ENCODE data around the gene DZIP1L.
"Not testable (repeated sequence)": the region's sequence is repeated elsewhere in the genome, so short reads cannot be mapped to it uniquely, and the experiment has no call there.

Gene DZIP1L

DNA sequence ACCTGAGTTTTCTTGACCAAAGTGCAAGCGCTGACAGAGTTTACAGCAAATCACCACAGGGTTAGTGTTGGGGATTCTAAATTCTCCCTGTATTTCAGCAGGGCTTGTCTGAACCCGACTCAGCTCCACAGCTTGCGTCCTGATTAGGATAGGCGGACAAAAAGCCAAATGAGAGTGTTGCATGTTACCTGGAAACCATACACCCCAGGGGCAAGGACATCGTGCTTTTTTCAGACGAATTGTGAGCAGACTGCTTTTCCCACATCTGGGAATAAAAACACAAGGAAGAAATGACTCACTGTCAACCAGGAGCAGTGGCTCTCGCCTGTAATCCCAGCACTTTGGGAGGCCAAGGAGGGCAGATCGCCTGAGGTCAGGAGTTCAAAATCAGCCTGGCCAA is 3.0 kb downstream of the DZIP1L start:
- no peak for DNase-seq

DNA sequence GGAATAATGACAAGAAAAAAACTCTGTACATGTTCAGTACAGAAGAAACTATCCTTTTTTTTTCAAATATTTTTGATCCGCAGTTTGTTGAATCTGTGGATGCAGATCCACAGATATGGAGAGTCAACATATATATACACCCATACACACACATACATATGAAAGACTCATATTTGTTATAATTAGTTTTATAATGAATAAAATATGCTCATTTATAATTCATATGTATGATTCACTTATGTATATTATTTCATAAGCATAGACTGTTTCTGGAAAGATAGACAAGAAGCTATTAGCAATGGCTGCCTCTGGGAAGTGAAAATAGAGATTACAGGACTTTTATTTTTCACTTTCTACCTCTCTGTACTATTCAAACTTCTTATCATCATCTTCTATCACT is 9.8 kb downstream of the DZIP1L start:
- no peak for DNase-seq

DNA sequence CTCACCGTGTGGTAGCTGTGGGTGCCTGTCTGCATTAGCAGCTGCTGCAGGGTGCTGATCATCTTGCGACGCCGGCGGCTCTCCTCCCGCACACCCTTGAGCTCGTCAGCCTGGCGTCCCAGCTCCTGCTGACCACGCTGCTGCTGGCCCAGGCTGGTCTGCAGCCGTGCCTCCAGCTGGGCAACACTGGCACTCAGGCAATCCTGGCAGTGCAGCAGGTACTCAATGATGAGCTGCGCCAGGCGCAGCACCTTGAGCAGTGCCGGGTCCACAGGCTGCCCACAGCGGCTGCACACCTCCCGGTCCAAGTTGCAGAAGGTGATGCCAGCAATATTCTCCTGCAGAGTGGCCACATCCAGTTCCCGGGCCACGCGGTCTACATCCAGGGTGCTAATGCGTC is 11.9 kb downstream of the DZIP1L start:
- no peak for DNase-seq

DNA sequence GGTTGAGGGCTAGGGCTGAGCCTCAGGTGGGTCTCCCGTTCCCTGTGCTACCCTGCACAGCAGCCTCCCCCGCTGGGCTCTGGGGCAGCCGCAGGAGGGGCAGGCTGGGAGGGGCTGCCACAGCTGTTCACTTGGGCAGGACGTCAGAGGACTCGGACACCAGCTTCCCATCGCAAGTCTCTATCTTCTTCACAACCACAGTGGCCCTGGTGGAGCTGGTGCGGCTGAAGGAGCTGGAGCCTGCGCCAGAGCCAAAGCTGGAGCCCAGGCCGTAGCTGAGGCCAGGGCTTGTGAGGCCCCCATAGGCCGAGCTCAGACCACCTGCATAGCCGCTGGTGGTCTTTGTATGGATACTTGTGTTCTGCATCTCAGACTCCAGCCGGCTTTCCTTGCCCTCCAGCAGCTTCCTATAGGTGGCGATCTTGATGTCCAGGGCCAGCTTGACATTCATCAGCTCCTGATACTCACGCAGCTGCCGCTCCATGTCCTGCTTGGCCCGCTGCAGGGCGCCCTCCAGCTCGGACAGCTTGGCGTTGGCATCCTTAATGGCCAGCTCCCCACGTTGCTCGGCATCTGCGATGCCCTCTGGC is 14.0 kb downstream of the DZIP1L start:
- DNase-seq, result peak; percentile 20

DNA sequence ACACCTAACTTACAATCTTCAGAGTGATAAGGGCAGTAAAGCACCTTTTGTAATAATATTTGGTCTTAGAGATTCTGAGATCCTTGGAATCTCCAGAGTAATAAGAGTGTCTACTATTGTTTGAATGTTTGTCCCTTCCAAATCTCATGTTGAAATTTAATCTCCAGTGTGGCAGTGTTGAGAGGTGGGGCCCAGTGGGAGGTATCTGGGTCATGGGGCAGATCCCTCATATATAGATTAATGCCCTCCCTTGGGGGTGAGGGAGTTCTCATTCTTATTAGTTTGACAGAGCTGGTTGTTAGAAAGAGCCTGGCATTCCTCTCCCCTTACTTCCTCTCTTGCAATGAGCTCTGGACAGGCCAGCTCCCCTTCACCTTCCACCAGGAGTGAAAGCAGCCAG is 16.0 kb downstream of the DZIP1L start:
- no peak for DNase-seq

DNA sequence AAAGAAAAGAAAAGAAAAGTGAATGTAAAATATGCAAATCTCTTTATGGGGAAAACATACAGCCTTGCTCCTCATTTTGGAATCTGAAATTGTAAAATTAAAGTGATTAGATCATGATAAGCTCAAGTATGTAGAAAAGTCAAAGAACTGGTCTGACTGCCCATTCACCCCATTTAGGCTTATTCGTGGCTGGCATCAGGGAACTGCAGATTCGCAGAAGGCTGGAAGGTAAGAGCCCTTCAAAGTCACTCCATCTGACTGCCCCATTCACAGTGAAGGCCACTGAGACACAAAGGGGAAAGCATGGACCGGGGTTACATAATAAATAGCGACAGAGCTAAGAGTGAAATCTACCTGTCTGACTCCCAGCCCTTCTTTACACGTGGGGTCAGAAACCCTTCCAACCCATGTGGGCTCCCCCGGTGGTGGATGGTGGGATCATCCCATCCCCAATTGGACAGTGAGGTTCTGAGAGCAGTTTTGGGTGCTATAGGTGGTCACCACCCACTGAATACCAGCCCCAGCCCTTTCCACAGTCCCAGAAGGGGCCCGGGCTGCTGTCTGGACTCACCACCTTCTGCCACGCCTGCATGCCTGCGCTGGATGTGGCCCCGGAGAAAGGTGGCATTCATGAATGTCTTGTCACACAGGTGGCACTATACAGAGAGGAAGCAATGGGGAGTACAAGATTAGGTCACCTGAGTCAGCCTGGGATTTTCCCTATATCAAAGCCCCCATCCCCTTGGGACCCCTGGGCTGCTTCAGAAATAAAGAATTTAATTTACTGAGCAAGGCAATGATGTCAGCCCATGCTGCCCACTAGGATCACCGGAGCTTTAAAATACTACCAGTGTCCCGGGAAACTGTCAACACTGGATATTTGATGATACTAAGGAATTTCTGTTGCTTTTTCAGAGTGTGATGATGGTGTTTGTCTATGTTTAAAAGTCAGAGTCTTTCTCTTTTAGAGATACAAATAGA is 17.9 kb downstream of the DZIP1L start:
- DNase-seq, result peak; percentile 28

DNA sequence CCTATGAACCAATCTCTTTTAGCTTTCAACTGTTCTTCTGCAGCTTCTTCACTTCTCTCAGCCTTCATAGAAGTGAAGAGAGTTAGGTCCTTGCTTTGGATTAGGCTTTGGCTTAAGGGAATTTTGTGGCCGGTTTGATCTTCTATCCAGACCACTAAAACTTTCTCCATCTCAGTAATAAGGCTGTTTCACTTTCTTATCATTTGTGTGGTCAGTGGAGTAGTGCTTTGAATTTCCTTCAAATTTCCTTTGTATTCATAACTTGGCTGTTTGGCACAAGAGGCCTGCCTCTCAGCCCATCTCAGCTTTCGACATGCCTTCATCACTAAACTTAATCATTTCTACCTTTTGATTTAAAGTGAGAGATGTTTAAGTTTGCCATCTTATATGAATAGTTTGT is 21.7 kb downstream of the DZIP1L start:
- DNase-seq, result no peak

DNA sequence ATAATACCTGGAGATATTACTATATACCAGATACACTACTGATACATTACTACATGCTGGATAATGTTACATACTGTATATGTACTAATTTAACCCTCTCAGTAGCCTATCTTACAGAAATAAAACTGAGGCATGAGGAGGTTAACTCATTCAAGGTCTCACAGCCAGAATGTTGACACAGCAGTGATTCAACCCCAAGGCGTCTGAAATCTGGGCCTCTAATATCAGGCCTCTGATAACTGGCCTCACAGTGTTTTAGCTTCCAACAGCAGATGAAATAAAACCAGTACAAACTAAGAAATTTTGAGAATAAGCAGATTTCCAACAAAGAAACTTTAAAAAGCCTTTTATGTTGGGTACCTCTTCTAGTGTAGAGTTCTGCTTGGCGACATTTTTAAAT is 23.4 kb downstream of the DZIP1L start:
- no peak for DNase-seq

DNA sequence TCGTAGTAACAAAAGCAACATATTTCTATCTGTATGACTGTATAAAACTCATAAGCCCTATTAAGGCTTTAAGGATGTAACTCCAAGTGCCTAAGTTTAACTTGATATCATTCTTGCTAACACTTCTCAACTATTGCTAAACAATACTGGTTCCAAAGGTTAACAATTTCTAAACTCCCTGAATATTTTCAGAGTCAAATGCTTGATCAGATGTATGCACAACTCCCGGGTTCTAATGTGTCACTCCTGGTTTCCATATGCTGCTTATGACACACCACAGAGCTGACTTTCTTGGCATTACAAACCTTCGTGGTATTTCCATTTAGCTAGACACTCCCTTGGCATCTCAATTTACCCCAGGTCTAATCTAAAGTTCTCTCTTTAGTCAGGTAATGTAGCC is 26.3 kb downstream of the DZIP1L start:
- no peak for DNase-seq

DNA sequence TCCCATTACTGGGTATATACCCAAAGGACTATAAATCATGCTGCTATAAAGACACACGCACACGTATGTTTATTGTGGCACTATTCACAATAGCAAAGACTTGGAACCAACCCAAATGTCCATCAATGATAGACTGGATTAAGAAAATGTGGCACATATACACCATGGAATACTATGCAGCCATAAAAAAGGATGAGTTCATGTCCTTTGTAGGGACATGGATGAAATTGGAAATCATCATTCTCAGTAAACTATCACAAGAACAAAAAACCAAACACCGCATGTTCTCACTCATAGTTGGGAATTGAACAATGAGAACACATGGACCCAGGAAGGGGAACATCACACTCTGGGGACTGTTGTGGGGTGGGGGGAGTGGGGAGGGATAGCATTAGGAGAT is 29.7 kb downstream of the DZIP1L start:
- DNase-seq, result not testable (repeated sequence)

DNA sequence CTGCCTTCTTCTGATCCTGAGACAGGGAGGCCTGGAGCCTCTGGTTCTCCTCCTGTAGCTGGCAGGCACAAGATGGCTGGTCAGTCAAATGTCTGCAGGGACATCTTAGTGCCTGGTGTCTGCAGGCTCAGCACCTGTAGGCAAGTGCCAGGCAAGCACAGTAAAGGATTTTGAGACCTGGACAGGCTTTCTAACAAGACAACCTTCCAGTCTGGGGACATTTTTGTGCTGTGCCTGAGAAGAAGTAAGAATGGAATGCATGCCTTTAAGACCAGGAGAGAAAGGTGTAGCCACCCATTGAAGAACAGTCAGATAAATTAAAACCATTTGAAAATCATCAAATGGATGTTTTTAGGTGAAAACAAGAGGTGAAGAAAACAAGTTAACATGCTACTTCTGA is 31.2 kb downstream of the DZIP1L start:
- DNase-seq, result no peak

DNA sequence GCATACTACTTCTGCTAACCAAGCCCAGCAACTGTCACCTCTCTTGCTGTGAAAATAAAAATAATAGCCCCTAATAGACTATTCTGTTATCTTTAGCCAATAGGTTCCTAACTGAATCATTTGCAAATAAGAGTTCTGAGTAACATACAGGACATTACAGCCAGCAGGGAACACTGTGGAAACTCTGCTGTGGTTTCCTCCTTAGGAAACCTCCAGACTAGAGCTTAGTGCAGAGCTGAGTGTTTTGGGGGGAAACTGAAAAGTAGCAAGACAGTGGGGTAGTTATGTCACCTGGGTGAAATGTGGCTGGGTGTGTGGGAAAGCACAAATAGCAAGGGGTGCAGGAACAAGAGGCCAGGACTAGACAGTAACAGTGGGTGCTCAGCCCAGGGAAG is 32.4 kb downstream of the DZIP1L start:
- no peak for DNase-seq

DNA sequence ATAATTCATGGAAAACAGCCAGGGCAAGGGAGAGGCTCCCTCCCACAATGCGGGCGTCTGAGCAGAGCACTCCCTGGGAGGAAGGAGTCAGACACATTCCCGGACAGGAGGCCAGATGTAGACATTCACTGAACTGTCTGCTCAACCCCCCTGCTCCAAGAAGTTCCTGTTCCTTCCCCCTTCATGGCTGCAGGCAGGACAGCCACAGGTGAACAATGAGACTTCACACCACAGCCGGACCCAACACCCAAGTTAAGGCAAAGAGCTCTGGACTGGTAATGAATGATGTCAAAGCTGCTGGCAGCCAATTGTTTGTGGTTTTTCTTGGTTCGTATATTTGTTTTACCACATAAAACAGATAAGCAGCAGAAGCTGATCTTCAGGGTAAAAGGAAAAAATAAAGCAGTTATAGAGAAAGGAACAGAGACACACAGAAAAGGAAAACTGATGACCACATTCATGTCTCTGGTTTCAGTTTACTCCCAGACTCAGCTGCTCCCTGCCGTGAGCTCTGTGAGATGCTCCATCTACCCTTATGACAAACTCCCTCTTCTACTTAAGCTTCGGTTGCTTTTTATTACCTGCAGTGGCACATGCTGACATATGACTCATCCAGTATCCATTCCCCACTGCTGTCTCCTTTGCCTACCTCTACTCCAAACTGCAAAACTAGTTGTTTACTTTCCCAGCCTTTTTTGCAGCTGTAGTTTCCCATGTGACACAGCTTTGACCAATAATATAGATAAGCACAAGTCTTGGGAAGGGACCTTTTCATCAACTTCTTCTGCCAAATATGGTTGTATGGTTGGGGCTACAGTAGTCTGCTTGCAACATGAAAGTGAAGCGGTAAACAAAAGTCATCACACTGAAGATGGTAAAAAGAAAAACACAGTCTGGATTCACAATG is 33.1 kb downstream of the DZIP1L start:
- peak; percentile 74 for DNase-seq

DNA sequence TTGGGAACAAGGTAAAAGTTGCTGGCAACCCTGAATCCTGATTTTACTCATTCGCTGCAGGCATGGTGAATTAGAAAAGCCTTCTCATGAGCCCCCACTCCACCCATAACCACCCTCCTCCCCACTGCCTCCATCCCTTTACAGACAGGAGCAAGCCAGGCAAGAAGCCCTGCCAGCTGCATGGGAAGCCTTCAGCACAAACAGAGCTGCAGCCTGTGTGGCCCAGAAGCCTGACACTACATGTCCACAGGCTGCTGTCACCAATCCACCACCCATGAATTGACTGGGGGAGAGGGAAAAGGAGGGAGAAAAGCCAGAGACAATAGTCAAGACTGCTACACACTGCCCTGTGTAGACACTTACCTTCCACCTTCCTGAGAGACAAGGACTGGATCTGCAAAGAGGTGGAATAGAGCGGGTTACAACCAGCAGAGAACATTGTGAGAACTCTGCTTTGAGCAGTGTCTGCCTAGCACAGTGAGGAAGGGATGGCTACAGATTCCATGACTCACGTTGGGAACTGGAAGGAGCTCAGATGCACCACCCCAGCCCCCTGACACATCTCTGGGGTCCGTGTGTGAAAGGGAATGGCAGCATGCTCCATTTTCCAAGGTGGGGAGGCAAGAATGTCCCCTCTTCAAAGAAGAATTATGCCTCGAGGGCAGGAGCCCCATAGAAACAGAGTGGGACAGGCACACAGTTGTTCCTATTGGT is 33.9 kb downstream of the DZIP1L start:
- DNase-seq, result no peak

DNA sequence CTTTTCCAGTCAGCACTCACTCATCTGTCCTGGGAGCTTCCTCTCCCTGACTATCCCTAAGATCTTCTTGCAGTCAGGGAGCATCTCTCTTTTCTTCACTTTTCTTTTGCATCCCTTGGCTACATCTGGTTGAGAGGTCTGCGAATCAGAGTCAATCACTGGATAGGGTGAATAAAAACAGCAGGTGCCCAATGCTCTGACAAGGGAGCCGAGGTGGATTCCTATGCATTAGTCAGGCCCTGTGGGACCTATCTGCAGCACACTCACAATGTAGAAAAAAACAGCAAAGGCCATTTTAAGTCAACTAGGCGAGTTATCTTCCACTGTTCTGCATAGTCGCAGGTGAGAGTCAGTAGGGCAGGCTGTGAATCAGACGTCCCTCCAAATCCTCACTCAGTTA is 35.5 kb downstream of the DZIP1L start:
- no peak for DNase-seq

DNA sequence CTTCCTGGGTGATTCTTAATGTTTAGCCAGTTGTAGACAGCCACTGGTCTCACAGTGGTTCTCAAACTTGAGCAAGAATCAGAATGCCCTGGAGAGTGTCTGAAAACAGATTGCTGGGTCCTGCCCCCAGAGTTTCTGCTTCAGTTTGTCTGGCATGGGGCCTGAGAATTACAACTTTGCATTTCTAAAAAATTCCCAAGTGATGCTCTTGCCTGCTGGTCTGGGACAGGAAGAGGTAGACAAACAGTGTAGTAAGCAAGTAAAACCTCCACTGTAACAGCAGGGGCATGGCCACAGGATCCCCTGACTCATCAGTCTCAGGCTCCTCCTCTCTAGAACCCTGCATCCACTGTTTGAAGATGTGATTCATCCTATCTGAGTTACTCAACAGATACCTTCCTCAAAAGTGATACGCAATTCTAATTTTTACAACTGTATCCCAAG is 36.5 kb downstream of the DZIP1L start:
- DNase-seq, result no peak

DNA sequence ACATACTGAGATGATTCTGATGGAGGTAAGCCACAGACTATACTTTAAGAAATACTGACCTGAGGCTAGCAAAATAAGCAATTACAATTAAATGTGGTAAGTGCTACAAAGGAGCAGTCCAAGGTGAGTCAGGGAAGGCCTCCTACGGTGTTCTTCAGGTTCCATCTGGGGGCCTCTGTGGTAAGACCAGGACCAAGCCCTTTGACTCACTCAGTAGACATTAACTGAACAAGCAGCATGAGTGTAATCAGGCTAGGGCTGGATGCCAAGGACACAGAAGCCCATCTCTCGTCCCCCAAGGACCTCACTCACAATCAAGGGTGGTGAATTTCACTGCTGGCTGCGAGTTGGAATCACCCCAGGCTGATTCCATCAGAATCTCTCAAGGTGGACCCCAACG is 37.3 kb downstream of the DZIP1L start:
- no peak for DNase-seq

DNA sequence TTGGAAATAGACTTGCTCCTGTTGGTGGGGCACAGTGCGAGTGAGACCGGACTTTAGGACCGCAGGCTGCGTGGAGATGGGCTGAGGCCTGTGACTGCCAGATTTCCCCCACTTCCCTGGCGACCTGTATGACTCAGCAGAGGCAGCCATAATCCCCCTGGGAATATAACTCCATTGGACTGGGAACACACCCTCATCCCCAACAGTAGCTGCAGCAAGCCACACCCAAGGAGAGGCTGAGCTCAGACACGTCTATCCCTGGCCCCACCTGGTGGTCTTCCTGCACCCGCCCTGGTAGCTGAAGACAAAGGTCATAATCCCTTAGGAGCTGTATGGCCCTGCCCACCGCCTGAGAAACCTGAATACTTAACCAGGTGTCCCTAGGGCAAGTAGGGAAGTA is 42.6 kb downstream of the DZIP1L start:
- no peak for DNase-seq

DNA sequence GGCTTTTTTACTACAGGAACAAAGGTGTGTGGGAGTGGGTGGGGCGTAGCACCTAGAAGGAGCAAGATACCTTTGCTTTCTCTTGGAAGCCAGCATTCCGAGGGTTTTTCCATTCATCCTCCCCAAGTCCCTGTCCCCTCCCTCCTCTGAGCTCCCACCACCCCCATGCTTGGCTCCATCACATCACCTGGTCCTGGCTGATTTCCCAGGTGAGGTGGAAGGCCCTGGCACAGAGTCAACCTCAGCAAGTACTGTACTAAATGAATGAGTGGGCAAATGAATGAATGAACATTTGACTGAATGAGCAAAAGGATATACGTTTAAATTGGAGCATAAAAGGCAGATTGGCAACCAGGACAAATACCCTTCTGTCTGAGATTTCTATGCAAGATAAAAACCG is 45.4 kb downstream of the DZIP1L start:
- no peak for DNase-seq

DNA sequence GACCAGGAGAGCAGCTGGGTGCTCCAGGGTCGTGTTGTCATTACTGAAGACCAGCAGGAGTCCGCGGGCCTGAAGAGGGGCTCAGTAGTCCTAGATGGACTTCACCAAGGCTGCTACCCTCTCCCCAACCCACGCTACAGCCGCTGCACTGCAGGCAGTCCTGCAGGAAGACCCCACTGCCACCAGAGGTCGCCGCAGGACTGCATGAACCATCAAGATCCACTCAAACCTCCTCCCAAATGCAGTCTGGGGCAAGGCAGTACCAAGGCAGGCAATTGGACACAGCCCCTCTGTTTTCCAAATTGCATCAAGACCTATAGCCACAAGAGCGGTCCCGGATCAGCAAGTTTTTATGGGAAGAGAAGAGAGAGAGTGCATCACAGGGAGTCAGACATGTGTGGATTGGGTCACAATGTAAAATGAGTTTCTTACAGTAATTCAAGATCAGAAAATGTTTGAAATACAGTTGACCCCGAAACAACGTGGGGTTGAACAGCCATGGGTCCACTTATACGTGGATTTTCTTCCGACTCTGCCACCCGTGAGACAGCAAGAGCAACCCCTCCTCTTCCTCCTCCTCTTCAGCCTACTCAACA is 46.7 kb downstream of the DZIP1L start:
- DNase-seq, result peak; percentile 89

DNA sequence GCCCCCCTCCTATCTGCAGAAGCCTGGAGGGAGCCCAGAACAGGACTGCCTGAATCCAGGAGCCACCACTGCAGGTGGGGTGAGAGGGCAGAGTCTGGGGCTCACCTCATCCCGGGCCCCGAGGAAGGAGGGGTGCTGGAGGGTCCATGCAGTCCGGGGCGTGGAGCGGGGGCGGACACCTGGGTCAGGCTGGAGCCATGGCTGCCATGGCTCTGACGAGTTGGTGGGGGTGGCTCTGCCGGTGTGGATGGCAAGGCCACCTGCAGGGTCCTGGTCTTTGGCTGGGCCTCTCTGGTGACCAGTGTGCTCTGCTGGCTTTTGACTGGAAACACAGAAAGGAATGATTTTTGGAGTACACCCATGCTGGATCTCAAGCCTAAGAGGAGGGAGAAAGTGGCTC is 47.4 kb downstream of the DZIP1L start:
- DNase-seq, result no peak

DNA sequence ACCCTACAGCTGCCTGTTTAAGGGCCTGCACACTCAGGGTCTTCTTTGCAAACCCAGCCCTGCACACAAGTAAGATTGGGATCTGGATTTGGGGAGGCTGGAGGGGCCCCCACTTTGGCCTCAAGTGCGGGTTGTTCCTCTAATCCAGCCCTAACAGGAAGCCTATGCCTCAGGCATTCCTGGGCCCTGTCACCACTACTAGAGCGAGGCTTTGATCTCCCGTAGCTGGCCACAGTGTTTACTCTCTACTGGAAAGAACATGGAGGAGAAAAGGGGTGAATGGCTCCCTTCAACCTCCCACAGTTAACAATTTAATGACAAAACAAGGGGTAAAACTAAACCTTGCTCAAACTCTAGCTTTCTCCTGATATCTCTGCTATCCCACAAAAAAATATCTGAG is 48.4 kb downstream of the DZIP1L start:
- DNase-seq, result no peak
